Measurements from ENCODE around the gene BMERB1. TPM values are rescaled to one million over a fixed set of nuclear protein-coding genes. Genes with fewer than 3 reads are reported as not detected.
A peak's percentile ranks its signal among the peaks of the same experiment; 100 is the strongest.
"Not testable (repeated sequence)": the region's sequence is repeated elsewhere in the genome, so short reads cannot be mapped to it uniquely, and the experiment has no call there.

The BMERB1 gene
- polyA plus RNA-seq (2013, experiment 1 of 2) = 6.5 TPM
- polyA plus RNA-seq (2013, experiment 2 of 2) = 7.0 TPM

DNA sequence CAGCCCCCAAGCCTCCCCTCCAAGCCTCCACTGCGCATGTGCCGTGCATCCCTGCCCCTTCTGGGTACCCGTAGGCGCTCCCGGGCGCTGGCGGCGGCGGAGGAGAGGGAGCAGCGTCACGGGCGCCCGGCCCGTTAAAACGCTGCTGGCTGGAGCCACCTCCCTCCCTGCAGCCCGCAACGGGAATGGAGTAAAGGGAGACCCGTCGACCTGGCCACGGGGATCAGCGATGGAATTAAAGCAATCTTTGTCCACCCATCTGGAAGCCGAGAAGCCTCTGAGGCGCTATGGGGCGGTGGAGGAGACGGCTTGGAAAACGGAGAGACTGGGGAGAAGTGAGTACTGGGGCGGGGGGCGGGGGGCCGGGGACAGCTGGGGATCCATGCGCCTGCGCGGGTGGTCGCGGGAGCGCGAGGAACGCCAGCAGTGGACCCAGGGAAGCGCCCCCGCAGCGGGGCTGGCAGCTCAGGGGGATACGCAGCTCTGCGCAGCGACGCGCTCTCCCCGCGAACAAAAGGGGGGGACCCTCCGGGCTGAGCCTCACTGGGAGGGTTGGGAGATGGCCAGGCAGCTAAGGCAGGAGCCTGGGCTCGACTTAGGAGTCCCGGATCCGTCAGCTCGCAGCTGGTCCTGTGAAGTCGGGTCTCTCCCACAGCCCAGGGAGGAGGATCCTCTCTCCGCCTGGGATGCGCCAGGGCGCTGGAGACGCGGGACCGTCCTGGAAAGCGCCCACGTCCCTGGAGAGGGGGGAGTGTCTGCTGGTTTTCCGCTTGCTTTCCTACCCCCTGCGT is at the start of gene BMERB1:
Gene BMERB1 (plus strand): TSS at position 164 of the 791 bp plus-strand sequence. CDS start 66 bp downstream, at position 230.
- no peak within 1 kb of the TSS for H2BK15ac ChIP-seq (replicated peaks; ENCODE audit: low read depth)
- WGBS (ENCODE audit: extremely low coverage, insufficient coverage, low lambda C conversion rate) = no CpG with 5 or more reads among the region's 63 CpGs
- H3K23ac ChIP-seq (ENCODE audit: low read length) = no peak within 1 kb of the TSS
- H3K4me3 ChIP-seq (ENCODE audit: low read length) = peak within 1 kb of the TSS; percentile 60
- H3K18ac ChIP-seq (ENCODE audit: low read length) = no peak within 1 kb of the TSS
- peaks cover 3% of the 10 kb centered on the region for H3K27me3 ChIP-seq (ENCODE audit: insufficient read depth, low read length, poor library complexity)
- peak within 1 kb of the TSS; percentile 59 for H3K9ac ChIP-seq (ENCODE audit: low read length)
- no peak within 1 kb of the TSS for H4K5ac ChIP-seq (ENCODE audit: low read length)
- DNase-seq = peak; percentile 69
- peak within 1 kb of the TSS; percentile 78 for H3K56ac ChIP-seq (ENCODE audit: low read length)
- no peak within 1 kb of the TSS for H2BK5ac ChIP-seq (ENCODE audit: low read length)
- no peak within 1 kb of the TSS for H4K8ac ChIP-seq (ENCODE audit: low read depth, low read length)
- H3K4ac ChIP-seq (ENCODE audit: low read depth, low read length) = no peak within 1 kb of the TSS
- H2AK5ac ChIP-seq (ENCODE audit: low read length) = no peak within 1 kb of the TSS
- peak within 1 kb of the TSS; percentile 93 for H3K4me2 ChIP-seq (ENCODE audit: low read length)
- H3K79me1 ChIP-seq (ENCODE audit: low read length) = no peaks in the 10 kb centered on the region
- no peak within 1 kb of the TSS for H3K27ac ChIP-seq (ENCODE audit: low read depth, low read length)
- no peaks in the 10 kb centered on the region for H3K79me2 ChIP-seq (ENCODE audit: control insufficient read depth, insufficient read depth, low read length)
- no peaks in the 10 kb centered on the region for H3K4me1 ChIP-seq (ENCODE audit: control insufficient read depth, low read depth, low read length)
- H2BK120ac ChIP-seq (ENCODE audit: low read depth, low read length) = no peak within 1 kb of the TSS
- H3K36me3 ChIP-seq (ENCODE audit: control insufficient read depth, insufficient read depth, low read length) = no peaks in the 10 kb centered on the region

DNA sequence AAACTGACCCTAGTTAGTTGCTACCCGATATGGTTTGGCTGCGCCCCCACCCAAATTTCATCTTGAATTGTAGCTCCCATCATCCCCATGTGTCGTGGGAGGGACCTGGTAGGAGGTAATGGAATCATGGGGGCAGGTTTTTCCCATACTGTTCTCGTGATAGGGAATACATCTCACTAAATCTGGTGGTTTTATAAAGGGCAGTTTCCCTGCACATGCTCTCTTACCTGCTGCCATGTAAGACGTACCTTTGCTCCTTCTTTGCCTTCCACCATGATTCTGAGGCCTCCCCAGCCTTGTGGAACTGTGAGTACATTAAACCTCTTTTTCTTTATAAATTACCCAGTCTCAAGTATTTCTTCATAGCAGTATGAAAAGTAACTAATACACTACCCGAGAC is 46.3 kb upstream of the BMERB1 start:
- H4K8ac ChIP-seq (ENCODE audit: low read depth, low read length); H2BK15ac ChIP-seq (replicated peaks; ENCODE audit: low read depth); H3K79me2 ChIP-seq (ENCODE audit: control insufficient read depth, insufficient read depth, low read length); H3K9ac ChIP-seq (ENCODE audit: low read length); H3K27me3 ChIP-seq (ENCODE audit: insufficient read depth, low read length, poor library complexity); H3K56ac ChIP-seq (ENCODE audit: low read length); H3K4me2 ChIP-seq (ENCODE audit: low read length); H3K4me1 ChIP-seq (ENCODE audit: control insufficient read depth, low read depth, low read length); H2AK5ac ChIP-seq (ENCODE audit: low read length); H3K79me1 ChIP-seq (ENCODE audit: low read length); H3K4ac ChIP-seq (ENCODE audit: low read depth, low read length); H3K36me3 ChIP-seq (ENCODE audit: control insufficient read depth, insufficient read depth, low read length); H3K23ac ChIP-seq (ENCODE audit: low read length); H2BK5ac ChIP-seq (ENCODE audit: low read length); H3K18ac ChIP-seq (ENCODE audit: low read length); H3K27ac ChIP-seq (ENCODE audit: low read depth, low read length); DNase-seq; H2BK120ac ChIP-seq (ENCODE audit: low read depth, low read length); H3K4me3 ChIP-seq (ENCODE audit: low read length); H4K5ac ChIP-seq (ENCODE audit: low read length): not testable (repeated sequence)
- WGBS (ENCODE audit: extremely low coverage, insufficient coverage, low lambda C conversion rate) = no CpG with 5 or more reads among the region's 6 CpGs

DNA sequence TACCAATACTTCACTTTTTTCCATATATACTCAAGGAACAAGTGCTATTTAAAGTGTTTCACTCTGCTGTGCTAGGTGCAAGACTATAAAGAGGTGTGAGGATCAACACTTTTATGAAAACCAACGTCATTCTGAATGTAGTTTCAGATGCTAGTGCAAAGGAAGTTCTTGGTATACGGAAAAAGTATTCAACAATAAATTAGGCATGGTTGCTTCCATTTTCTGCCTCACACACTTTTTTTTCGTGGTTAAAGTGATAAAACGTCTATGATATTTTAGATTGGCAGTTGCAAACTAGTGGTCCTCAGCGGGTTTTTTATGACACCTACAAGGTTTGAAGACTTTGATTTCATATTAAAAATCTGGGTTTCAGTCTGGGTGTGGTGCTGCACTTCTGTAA is 44.5 kb upstream of the BMERB1 start:
- not testable (repeated sequence) for H3K18ac ChIP-seq (ENCODE audit: low read length); H3K56ac ChIP-seq (ENCODE audit: low read length); H2AK5ac ChIP-seq (ENCODE audit: low read length); H4K5ac ChIP-seq (ENCODE audit: low read length); DNase-seq; H3K27ac ChIP-seq (ENCODE audit: low read depth, low read length); H3K23ac ChIP-seq (ENCODE audit: low read length); H2BK5ac ChIP-seq (ENCODE audit: low read length); H3K4me2 ChIP-seq (ENCODE audit: low read length); H3K4ac ChIP-seq (ENCODE audit: low read depth, low read length); H3K27me3 ChIP-seq (ENCODE audit: insufficient read depth, low read length, poor library complexity); H4K8ac ChIP-seq (ENCODE audit: low read depth, low read length); H2BK120ac ChIP-seq (ENCODE audit: low read depth, low read length); H2BK15ac ChIP-seq (replicated peaks; ENCODE audit: low read depth); H3K4me1 ChIP-seq (ENCODE audit: control insufficient read depth, low read depth, low read length); H3K4me3 ChIP-seq (ENCODE audit: low read length); H3K36me3 ChIP-seq (ENCODE audit: control insufficient read depth, insufficient read depth, low read length); H3K79me1 ChIP-seq (ENCODE audit: low read length); H3K79me2 ChIP-seq (ENCODE audit: control insufficient read depth, insufficient read depth, low read length); H3K9ac ChIP-seq (ENCODE audit: low read length)
- no CpG with 5 or more reads among the region's 5 CpGs for WGBS (ENCODE audit: extremely low coverage, insufficient coverage, low lambda C conversion rate)

DNA sequence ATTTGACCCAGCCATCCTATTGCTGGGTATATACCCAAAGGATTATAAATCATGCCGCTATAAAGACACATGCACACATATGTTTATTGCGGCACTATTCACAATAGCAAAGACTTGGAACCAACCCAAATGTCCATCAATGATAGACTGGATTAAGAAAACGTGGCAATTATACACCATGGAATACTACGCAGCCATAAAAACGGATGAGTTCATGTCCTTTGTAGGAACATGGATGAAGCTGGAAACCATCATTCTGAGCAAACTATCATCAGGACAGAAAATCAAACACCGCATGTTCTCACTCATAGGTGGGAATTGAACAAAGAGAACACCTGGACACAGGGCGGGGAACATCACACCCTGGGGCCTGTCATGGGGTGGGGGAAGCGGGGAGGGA is 41.4 kb upstream of the BMERB1 start:
- no CpG with 5 or more reads among the region's 8 CpGs for WGBS (ENCODE audit: extremely low coverage, insufficient coverage, low lambda C conversion rate)
- not testable (repeated sequence) for H2BK15ac ChIP-seq (replicated peaks; ENCODE audit: low read depth); DNase-seq

DNA sequence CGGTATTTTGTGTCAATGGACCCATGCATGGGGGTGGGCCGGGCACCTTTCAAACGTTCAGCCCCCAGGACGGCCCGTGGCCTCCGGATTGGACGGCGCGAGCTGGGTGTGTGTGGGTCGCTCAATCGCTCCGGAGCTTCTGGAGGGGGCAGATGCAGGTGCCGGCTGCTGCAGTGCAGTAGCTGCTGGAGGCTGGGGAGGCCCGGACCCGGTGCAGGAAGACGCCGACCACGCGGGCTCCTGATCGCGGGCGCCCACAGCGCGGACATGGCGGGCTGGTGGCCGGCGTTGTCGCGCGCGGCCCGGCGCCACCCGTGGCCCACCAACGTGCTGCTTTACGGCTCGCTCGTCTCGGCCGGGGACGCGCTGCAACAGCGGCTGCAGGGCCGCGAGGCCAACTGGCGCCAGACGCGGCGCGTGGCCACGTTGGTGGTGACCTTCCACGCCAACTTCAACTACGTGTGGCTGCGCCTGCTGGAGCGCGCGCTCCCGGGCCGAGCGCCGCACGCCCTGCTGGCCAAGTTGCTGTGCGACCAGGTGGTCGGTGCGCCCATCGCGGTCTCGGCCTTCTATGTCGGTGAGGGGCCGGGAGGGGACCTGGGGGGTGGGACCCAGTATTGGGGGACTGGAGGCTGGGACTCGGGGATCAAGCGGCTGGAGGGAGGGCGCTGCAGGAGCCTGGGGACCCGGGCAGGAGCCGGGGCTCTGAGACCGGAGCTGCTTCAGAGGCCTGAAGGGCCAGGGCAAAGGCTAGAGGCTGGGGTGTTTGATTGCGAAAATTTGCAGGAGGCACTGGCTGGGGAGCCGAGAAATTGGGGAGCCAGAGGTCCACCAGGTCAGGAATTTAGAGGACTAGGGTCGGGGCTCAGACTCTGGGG is 38.5 kb upstream of the BMERB1 start, which contains the start of gene MPV17L:
Gene MPV17L (plus strand): TSS at position 124 of the 878 bp plus-strand sequence. CDS start 144 bp downstream, at position 268.
- not testable (repeated sequence) for H2BK120ac ChIP-seq (ENCODE audit: low read depth, low read length); H3K27ac ChIP-seq (ENCODE audit: low read depth, low read length); H3K36me3 ChIP-seq (ENCODE audit: control insufficient read depth, insufficient read depth, low read length); H4K8ac ChIP-seq (ENCODE audit: low read depth, low read length); H4K5ac ChIP-seq (ENCODE audit: low read length); H3K4me1 ChIP-seq (ENCODE audit: control insufficient read depth, low read depth, low read length); H3K79me1 ChIP-seq (ENCODE audit: low read length); H3K23ac ChIP-seq (ENCODE audit: low read length); H2AK5ac ChIP-seq (ENCODE audit: low read length); H3K79me2 ChIP-seq (ENCODE audit: control insufficient read depth, insufficient read depth, low read length); H3K4ac ChIP-seq (ENCODE audit: low read depth, low read length); H3K27me3 ChIP-seq (ENCODE audit: insufficient read depth, low read length, poor library complexity); H2BK15ac ChIP-seq (replicated peaks; ENCODE audit: low read depth); H2BK5ac ChIP-seq (ENCODE audit: low read length)
- Histone ChIP-seq H3K18ac (ENCODE audit: low read length) (peak within 1 kb of the TSS; percentile 15), H3K4me3 (ENCODE audit: low read length) (peak within 1 kb of the TSS; percentile 17), H3K4me2 (ENCODE audit: low read length) (peak within 1 kb of the TSS; percentile 50), H3K56ac (ENCODE audit: low read length) (peak within 1 kb of the TSS; percentile 74), H3K9ac (ENCODE audit: low read length) (peak within 1 kb of the TSS; percentile 57)
- DNase-seq = peak; percentile 56
- no CpG with 5 or more reads among the region's 79 CpGs for WGBS (ENCODE audit: extremely low coverage, insufficient coverage, low lambda C conversion rate)

More for the DNA sequence above, 41.4 kb upstream of the BMERB1 start:
- H2BK5ac ChIP-seq (ENCODE audit: low read length); H3K79me1 ChIP-seq (ENCODE audit: low read length); H3K27ac ChIP-seq (ENCODE audit: low read depth, low read length); H3K18ac ChIP-seq (ENCODE audit: low read length); H3K36me3 ChIP-seq (ENCODE audit: control insufficient read depth, insufficient read depth, low read length); H2AK5ac ChIP-seq (ENCODE audit: low read length); H4K8ac ChIP-seq (ENCODE audit: low read depth, low read length); H3K9ac ChIP-seq (ENCODE audit: low read length); H3K23ac ChIP-seq (ENCODE audit: low read length); H3K4ac ChIP-seq (ENCODE audit: low read depth, low read length); H3K56ac ChIP-seq (ENCODE audit: low read length); H2BK120ac ChIP-seq (ENCODE audit: low read depth, low read length); H3K4me2 ChIP-seq (ENCODE audit: low read length); H3K27me3 ChIP-seq (ENCODE audit: insufficient read depth, low read length, poor library complexity); H3K79me2 ChIP-seq (ENCODE audit: control insufficient read depth, insufficient read depth, low read length); H3K4me3 ChIP-seq (ENCODE audit: low read length); H3K4me1 ChIP-seq (ENCODE audit: control insufficient read depth, low read depth, low read length); H4K5ac ChIP-seq (ENCODE audit: low read length): not testable (repeated sequence)

Measured in mesendoderm (in vitro differentiated cells).